Astrocyte of the spinal cord (primary cell): ENCODE data around the gene SELL.

ENCODE experiments used
- DNase-seq: peaks from one replicate; pipeline ENCODE4 v3.0.0; 2011; ENCODE audit warnings: low read depth, low spot score
- H3K4me3 ChIP-seq: 2 replicates; pipeline ENCODE4 v1.5.1; 2011; ENCODE audit warnings: low read depth, mild to moderate bottlenecking, low read length, moderate library complexity
- in situ Hi-C: cut with HindIII; loops from 2 replicates; pipeline ENCODE4 v1.10.0; 2017; ENCODE audit warnings: low sequenced_read_pairs
- TF ChIP-seq, protein P1 (sequence below): IDR thresholded peaks from 2 replicates; pipeline ENCODE4 v1.5.1; 2012; ENCODE audit warnings: low read depth, mild to moderate bottlenecking, low read length, inconsistent platforms

Gene SELL

DNA sequence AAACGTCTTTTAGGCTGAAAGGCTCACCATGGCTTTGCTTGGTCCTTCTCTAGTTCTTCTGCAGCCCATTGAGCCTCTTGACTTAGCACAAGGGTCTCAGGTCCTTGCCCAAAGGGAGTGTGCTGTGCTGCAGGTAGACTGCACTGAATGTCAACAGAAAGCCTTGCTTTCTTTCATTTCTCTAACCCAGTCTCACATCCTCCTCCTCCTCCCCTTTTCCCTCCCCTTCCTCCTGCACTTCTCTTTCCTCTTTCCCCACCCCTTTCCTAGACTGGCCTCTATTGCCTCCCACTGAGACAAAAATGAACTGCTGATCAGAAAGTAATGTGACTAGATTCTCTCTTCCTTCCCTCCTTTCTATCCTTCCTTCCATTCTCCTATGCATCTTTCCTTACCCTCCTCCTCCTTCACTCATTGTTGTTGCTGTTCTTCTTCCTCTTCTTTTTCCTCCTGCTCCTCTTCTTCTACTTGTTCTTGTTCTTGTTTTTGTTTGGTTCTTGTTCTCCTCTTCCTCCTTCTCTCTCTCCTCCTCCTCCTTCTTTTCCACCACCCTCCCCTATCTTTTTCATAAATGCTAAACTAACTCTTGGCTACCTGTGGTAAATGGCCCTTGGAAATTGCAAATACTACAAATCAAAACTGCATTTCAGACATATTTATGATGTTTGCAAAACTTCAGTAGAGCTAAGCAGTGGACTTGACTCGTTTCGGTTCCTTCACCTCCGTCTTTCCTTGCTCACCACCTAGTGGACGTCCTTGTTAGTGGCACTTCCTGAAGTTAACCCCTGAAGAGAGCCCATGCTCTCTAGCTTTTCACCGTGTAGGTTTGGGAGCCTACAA is at the start of gene SELL:
SELL (minus strand) TSS at position 152 of the 840 bp plus-strand sequence; CDS start at position 30, 122 bp downstream.
- DNase-seq = peak; percentile 70
- H3K4me3 ChIP-seq = no peak within 1 kb of the TSS
- TF ChIP-seq, protein P1, sequence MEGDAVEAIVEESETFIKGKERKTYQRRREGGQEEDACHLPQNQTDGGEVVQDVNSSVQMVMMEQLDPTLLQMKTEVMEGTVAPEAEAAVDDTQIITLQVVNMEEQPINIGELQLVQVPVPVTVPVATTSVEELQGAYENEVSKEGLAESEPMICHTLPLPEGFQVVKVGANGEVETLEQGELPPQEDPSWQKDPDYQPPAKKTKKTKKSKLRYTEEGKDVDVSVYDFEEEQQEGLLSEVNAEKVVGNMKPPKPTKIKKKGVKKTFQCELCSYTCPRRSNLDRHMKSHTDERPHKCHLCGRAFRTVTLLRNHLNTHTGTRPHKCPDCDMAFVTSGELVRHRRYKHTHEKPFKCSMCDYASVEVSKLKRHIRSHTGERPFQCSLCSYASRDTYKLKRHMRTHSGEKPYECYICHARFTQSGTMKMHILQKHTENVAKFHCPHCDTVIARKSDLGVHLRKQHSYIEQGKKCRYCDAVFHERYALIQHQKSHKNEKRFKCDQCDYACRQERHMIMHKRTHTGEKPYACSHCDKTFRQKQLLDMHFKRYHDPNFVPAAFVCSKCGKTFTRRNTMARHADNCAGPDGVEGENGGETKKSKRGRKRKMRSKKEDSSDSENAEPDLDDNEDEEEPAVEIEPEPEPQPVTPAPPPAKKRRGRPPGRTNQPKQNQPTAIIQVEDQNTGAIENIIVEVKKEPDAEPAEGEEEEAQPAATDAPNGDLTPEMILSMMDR = peak; percentile 88
- in situ Hi-C loops = no loop called here

GRCh38 chr1:169759038-169759437 is 47.6 kb upstream of the SELL start:
- no peak overlapping the region for H3K4me3 ChIP-seq
- DNase-seq = no peak
- in situ Hi-C loops = no loop called here
- TF ChIP-seq, protein P1 = no peak

GRCh38 chr1:169753549-169753948 is 42.1 kb upstream of the SELL start:
- TF ChIP-seq, protein P1 = peak; percentile 13
- H3K4me3 ChIP-seq = no peak overlapping the region
- DNase-seq = no peak
- in situ Hi-C loops = no loop called here

- TF ChIP-seq, protein P1 = no peak
- H3K4me3 ChIP-seq = no peak overlapping the region
- in situ Hi-C loops = no loop called here
- DNase-seq = no peak
Observed at GRCh38 chr1:169750041-169750440, 38.6 kb upstream of the SELL start.

DNA sequence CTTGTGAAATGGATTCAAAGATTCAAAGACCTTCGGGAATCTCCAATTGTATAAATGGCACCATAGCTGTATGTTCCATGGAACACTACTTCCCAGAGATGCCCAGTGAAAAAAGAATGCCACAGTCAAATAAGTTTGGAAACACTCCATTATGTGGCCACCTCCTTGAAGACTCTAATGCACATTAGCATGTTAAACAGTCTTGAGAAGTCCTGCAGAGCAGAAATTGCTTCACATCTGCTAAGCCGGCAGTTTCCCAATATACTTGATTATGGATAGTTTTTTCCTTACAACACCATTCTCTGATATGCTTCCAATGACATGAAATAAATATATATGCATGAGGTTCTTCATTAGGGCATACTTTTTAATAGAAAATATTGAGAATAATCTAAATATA is 35.1 kb upstream of the SELL start:
- DNase-seq = no peak
- in situ Hi-C loops = no loop called here
- TF ChIP-seq, protein P1 = no peak
- no peak overlapping the region for H3K4me3 ChIP-seq

GRCh38 chr1:169745015-169745861 is 33.8 kb upstream of the SELL start:
- in situ Hi-C loops = no loop called here
- peak; percentile 83 for DNase-seq
- TF ChIP-seq, protein P1 = no peak
- no peak overlapping the region for H3K4me3 ChIP-seq
